Fibroblast of the conjunctiva (primary cell): ENCODE data around the gene SLC38A10.
"Not testable (repeated sequence)": the region's sequence is repeated elsewhere in the genome, so short reads cannot be mapped to it uniquely, and the experiment has no call there.

Source experiments
- DNase-seq: peaks from one replicate; pipeline ENCODE4 v3.0.0-alpha.2; 2010; ENCODE audit warnings: low read depth

Gene SLC38A10

DNA sequence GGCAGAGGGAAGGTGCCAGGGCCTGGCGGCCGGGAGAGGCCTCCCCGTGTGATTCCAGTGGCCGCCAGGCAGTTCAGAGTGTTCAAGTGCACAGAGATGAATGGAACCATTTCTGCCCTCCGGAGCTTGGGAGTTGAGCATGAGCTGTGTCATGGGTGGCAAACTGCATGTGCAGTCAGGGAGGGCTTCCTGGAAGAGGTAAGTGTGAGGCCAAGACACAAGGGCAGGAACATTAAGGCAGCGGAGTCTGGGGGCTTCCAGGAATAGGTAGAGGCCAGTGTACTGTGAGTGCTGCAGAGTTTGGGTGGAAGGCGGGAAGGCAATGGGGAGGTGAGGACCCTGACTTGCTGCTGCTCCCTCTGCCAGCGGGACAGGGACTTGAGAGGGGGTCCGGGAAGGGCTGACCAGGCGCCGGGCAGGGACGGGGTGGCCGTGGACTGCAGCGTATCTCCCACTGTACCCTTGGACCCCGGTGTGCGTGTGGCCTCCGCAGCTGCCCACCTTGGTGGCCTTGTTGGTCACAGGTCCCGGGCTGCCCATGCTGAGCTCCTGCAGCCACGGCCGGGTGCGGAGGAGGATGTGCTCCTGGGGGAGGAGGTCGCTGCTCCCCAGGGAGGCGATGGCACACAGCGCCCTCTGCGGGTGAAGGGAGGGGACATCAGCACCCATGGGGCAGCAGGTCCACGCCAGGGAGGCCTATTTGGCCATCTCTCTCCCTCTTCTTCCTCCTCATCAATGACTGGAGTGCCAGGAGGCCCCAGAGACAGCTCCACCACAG, 64.9 kb downstream of the SLC38A10 start:
- no peak for DNase-seq

GRCh38 chr17:81229666-81229920, 65.5 kb downstream of the SLC38A10 start:
- DNase-seq = no peak

GRCh38 chr17:81228834-81229665, 66.1 kb downstream of the SLC38A10 start:
- no peak for DNase-seq

DNA sequence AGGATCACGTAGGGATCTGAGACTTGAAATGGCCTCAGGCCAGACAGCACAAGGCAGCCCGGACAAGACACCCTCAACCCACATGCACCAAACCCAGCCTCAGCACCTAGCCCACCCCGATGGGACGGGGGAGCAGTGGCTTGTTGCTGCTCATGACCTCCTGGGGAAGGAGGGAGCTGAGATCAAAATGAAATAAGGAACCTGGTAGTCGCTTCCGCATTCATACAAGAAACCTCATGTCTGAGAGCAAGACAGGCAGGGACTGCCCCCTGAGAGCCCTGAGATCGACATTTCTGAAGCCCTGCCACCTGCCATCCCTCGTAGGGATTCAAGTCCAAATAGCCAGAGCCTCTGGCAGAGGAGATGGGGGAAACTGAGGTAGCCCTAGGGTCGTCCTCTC, 66.7 kb downstream of the SLC38A10 start:
- no peak for DNase-seq

- DNase-seq = not testable (repeated sequence)
Measured at GRCh38 chr17:81227630-81228029, 67.5 kb downstream of the SLC38A10 start.

- DNase-seq = no peak
Measured at GRCh38 chr17:81223762-81224130, 71.4 kb downstream of the SLC38A10 start.

DNA sequence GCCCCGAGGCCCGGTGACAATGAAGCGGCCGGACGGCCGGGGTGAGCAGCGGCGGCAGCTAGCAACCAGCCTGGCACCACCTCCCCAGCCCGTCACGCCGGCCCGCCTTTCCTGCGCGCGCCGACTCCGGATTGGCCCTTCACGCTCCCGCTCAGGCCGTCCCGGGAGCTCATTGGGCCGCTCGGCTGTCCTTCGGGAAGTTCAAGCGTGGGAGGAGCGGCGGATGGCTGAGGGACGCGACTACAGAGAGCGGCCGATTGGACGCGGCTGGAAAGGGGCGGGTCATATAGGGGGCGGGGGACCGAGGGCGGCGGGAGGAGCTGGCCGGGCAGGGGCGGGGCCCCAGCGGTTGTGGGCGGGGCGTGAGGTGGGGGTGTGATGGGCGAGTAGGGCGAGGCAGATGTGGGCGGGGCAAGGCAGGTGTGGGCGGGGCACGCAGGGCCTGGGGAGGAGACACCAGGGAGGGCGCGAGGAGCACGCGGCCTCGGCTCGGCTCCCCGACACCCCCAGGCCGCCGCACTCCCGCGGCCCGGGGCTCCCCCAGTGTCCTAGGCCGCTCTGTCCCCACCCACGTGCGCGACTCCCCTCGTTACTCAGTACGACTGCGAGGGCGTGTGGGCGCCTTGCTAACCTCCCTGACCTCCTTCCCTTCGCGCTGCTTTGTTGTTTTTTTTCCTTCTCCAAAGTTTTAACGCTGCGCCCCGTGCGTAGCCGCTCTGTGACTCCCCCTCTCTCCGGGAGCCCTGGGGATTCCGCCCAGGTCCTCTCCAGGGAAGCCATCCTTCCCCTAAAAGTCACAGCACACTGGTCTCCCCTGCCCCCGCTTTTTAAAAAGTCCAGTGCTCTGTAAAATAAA, 72.0 kb downstream of the SLC38A10 start, which contains the start of gene CEP131:
Gene CEP131, minus strand, starts transcription at position 60 of the 856 bp plus-strand sequence. CDS start 2,909 bp downstream, outside the sequence.
- peak; percentile 96 for DNase-seq

DNA sequence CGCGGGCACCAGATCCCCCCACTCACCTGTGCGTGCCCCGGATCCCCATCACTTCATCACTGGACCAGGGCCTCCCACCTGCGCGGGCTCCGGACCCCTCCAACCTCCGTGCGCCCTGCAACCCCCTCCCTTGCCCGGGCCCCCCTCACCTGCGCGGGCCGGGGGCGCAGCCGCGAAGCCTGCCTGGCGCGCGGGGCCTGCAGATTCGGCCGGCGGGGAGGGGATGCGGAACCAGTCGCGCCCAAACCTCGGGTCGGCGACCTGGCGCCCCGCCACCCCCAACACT, 72.5 kb downstream of the SLC38A10 start:
- no peak for DNase-seq

- DNase-seq = no peak
Measured at GRCh38 chr17:81221842-81222619, 73.1 kb downstream of the SLC38A10 start.

DNA sequence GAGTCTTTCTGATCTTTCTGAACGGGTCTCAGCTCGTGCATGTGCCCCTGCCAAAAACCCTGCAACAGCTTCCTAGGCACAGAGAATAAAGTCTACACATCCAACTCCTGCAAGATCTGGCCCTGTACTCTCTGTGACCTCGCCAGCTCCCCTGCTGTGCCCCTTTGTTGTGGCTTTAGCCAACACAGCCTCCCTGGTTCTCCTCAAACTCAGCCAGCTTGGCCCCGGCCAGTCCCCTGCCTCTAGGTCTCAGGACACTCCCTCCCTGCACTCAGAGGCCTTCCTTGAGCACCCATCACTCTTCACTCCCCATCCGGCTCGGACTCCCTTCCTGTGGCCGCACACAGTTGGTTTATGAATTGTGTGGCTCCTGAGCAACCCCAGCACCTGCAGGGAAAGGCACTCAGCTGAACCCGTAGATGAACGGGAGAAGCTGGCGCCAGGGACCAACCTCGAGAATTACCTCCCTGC, 73.7 kb downstream of the SLC38A10 start:
- DNase-seq = no peak

DNA sequence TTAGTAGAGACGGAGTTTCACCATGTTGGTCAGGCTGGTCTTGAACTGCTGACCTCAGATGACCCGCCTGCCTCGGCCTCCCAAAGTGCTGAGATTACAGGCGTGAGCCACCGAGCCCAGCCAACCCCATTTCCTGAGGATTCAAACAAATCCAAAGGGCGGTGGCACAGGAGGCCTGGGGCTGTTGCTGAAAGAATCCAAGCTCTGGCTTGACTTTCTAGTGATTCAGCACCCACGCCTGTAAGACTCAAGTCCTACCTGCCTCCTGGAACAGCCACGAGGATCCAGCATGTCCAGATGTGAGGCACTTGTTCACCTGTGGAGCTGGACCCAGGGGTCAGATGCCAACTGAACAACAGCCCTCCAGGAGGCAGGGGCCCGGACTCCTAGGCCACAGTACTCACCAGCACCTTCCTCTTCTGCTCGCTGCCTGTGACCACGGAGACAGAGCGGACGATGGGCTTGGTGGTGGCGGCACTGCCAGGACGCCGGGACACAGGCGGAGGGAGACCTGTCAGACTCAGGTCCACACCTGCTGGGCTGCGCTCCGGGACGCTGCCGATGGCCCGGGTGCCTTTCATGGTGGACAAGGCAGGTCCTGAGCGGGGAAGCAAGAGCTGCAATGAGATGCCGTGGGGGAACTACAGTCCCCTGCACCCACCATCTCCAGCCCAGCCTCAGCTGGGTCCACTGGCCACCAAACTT, 75.5 kb downstream of the SLC38A10 start:
- no peak for DNase-seq

GRCh38 chr17:81218991-81219390, 76.1 kb downstream of the SLC38A10 start:
- no peak for DNase-seq

DNA sequence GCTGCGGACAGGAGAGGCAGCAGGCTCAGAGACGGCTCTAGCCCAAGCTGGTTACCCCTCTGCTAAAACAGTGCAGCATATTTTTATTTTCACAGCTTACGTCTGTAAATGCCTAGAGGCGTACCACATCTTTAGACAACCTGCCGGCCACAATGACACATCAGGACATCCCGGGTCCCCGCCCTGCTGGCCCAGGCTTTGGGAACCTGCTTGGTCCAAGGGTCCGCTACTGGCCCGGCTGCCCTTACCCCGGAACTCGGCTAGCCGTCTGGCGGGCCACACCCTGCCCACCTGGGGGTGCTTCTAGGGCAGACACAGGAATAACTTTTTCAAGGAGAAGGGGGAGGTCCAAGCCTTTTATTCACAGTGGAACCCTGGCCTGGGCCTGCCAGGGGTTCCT, 76.6 kb downstream of the SLC38A10 start:
- DNase-seq = no peak

DNA sequence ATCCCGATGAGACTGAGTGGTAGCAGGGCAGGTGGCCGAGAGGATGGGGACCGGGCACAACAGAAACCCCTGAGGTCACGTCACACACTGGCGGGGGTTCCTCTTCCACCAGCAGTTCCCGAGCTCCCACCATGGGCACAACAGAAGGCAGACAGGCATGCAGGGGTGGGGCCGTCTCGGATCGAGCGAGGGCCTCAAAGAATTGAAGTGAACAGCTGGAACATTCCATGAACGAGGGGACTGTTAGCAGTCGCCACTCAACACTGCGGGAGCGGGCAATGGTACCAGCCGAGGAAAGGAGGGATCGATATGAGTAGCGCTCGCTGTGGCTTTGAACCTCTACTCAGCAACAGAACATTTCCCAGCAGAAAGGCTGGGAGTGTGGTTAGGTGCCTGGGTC, 77.6 kb downstream of the SLC38A10 start:
- no peak for DNase-seq

GRCh38 chr17:81213978-81214377, 81.1 kb downstream of the SLC38A10 start:
- no peak for DNase-seq

GRCh38 chr17:81212365-81212764, 82.7 kb downstream of the SLC38A10 start:
- no peak for DNase-seq

GRCh38 chr17:81210868-81211267, 84.2 kb downstream of the SLC38A10 start:
- no peak for DNase-seq

DNA sequence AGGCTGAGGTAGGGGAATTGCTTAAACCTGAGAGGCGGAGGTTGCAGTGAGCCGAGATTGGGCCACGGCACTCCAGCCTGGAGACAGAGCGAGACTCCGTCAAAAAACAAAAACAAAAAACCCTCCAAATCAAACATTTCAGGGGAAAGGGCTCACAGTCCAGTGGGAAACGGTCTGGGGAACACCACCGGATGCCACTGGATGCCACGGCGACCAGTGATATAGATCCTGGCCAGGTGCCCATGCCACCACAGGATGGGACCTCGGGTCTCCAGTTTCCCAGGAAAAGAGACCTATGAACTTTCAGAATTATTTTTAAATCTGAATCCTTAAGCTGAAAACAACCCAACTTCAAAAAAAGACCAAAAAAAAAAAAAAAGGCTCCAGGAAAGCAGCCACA, 84.6 kb downstream of the SLC38A10 start:
- no peak for DNase-seq

DNA sequence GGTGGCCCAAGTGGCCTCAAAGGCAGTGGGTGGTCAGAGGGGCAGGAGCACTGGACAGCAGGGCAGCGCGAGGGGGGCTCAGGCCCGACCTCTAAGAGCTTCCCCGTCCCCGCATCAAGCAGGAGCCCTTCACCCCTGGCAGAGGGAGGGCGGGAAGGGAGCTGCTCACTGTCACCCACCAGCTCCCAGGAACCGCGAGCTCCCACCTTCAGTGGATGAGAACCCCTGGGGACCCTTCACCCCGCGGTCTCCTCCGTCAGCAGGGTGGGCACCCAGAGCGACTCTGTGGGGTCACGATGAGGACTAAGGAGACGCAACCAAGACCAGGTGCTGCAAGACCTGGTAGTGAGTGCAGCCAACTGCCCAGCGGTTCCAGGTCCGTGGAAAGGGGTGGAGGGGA, 86.0 kb downstream of the SLC38A10 start:
- no peak for DNase-seq

DNA sequence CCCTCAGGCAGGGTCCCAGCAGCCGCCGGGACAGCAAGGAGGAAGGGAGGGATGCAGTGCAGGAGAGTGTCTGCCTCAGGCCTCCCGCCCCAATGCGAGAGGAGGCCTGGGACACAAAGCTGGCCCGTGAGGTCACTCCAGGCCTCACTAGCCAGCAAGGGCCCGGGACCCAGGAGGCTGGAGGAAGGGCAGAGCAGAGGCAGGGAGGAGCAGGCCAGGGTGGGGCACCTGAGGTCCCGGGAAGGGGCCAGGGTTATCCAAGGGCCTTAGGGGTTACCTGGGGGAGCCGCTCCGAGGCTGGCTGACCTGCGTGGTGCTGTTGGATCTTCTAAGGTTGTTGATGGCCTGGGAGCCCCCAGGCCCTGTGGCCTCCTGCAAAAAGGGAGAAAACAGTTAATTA, 86.5 kb downstream of the SLC38A10 start:
- DNase-seq = no peak
